Tibial artery (tissue), 4 donors: ENCODE data around the gene ITLN1.
"Not testable (repeated sequence)": the region's sequence is repeated elsewhere in the genome, so short reads cannot be mapped to it uniquely, and the experiment has no call there.

Experiments
- DNase-seq, 2 donors: peaks; one replicate each; pipeline ENCODE4 v3.0.0-alpha.2; 2019
- H3K27ac ChIP-seq, 2 donors: fragments of 200-600 bp; sonication (generic) in 1 of 2; 1 replicate in 1 of 2; 2 replicates in 1 of 2; pipeline ENCODE4 v1.5.1; 2018 to 2019; ENCODE audit warnings: mild to moderate bottlenecking in 1 of 2
- H3K27me3 ChIP-seq, 2 donors: fragments of 200-600 bp; sonication (generic) in 1 of 2; one replicate each; pipeline versions ENCODE4 v1.5.1 to v1.6.0; 2016 to 2019
- H3K36me3 ChIP-seq, 3 donors: fragments of 200-600 bp; sonication (generic) in 2 of 3; one replicate each; pipeline ENCODE4 v1.5.1; 2016 to 2019; ENCODE audit warnings: mild to moderate bottlenecking in 2 of 3
- H3K4me1 ChIP-seq, 4 donors: fragments of 200-600 bp; sonication (generic) in 2 of 4; 1 replicate in 3 of 4; 2 replicates in 1 of 4; pipeline ENCODE4 v1.5.1; 2016 to 2019
- H3K4me3 ChIP-seq, 2 donors: fragments of 200-600 bp; sonication (generic) in 1 of 2; 1 replicate in 1 of 2; 2 replicates in 1 of 2; pipeline ENCODE4 v1.5.1; 2018 to 2019; ENCODE audit warnings: mild to moderate bottlenecking in 2 of 2
- H3K9me3 ChIP-seq, 3 donors: fragments of 200-600 bp; sonication (generic) in 1 of 3; one replicate each; pipeline ENCODE4 v1.5.1; 2016 to 2019
- CTCF ChIP-seq, 2 experiments: fragments of 200-600 bp in 1 of 2; fragments of 450-650 bp in 1 of 2; IDR thresholded peaks; one replicate each; pipeline ENCODE4 v1.5.1; 2017 to 2019; ENCODE audit warnings: antibody characterized with exemption in 2 of 2, mild to moderate bottlenecking in 1 of 2, moderate library complexity in 1 of 2
- intact Hi-C: fragments of 100-400 bp; cut with DNase I; formaldehyde crosslinking; loops from one replicate; pipeline ENCODE4 v1.15.0; 2023; ENCODE audit warnings: low total_unique reads

The ITLN1 gene

GRCh38 chr1:160885042-160885441, at the start of gene ITLN1:
TSS of gene ITLN1 (minus strand) at chr1:160885180. CDS start at chr1:160884877, 303 bp downstream.
- Histone ChIP-seq H3K36me3 (no peaks in the 10 kb centered on the region), H3K4me1 (no peaks in the 10 kb centered on the region), H3K4me3 (no peak within 1 kb of the TSS), H3K9me3 (no peaks in the 10 kb centered on the region), H3K27me3 (no peaks in the 10 kb centered on the region), H3K27ac (no peak within 1 kb of the TSS)
- DNase-seq: no peak
- TF ChIP-seq CTCF (IDR thresholded peaks at IDR 0.05): no peak
- intact Hi-C loops: no loop called here

GRCh38 chr1:160933305-160933704, 48.3 kb upstream of the ITLN1 start:
- intact Hi-C loops, H3K36me3 ChIP-seq, H3K4me3 ChIP-seq, H3K9me3 ChIP-seq, DNase-seq, H3K27ac ChIP-seq, H3K27me3 ChIP-seq, H3K4me1 ChIP-seq: not testable (repeated sequence)

DNA sequence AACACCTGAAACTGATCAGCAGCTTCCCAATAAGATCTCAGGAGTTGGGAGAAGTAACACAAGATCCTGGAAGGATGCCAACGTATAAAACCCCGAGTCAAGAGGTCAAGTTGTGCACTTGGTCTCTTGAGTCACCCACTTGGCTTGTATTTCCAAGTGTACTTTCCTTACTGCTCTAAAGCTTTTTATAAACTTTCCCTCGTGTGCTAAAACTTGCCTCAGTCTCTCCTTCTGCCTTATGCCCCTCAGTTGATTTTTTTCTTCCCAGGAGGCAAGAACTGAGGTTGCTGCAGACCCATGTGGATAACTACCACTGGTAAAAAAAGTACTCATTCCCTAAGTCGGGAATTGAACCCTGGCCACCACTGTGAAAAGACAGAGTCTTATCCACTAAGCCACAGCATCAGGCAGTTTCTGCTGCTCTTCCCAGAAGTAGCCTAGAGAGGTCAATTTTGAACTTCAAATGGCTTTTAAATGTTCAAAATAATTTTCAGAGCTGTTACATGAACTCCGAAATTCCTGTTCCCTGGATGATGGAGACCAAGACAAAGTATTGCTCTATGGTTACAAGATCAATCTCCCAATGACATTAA, 40.8 kb upstream of the ITLN1 start:
- Histone ChIP-seq H3K9me3 (peaks cover 0 to 5% (median 0%) of the 10 kb centered on the region in 3 donors), H3K4me1 (no peaks in the 10 kb centered on the region), H3K36me3 (no peaks in the 10 kb centered on the region), H3K27me3 (no peaks in the 10 kb centered on the region), H3K27ac (no peak overlapping the region), H3K4me3 (no peak overlapping the region)
- TF ChIP-seq CTCF (IDR thresholded peaks at IDR 0.05): no peak
- DNase-seq: no peak
- intact Hi-C loops: no loop called here

- H3K4me1 ChIP-seq: no peaks in the 10 kb centered on the region
- no peaks in the 10 kb centered on the region for H3K36me3 ChIP-seq
- TF ChIP-seq CTCF (IDR thresholded peaks at IDR 0.05): no peak
- H3K27ac ChIP-seq: no peak overlapping the region
- H3K4me3 ChIP-seq: no peak overlapping the region
- H3K9me3 ChIP-seq: peaks cover 0 to 5% (median 0%) of the 10 kb centered on the region in 3 donors
- no peaks in the 10 kb centered on the region for H3K27me3 ChIP-seq
- DNase-seq: no peak
- intact Hi-C loops: no loop called here
These were observed 40.0 kb upstream of the ITLN1 start for GRCh38 chr1:160924791-160925651.

DNA sequence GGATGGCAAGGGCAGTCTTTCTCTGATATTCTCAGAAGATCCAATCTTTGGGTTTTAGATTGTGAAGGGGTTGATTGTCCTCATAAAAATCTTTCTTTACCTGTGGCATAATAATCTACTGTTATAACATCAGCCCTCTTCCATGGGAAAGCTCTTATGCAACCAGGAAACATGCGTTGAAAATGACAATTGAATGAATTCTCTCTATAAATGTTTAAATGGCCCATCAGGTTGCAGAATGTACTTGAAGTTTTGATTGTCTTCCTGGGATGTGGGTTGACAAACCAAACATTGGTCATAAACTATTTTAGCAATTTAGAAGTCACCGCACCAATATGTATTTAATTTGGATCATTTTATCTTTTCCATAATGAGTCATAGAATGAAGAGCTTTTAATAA, 31.7 kb upstream of the ITLN1 start:
- H3K9me3 ChIP-seq: no peaks in the 10 kb centered on the region
- H3K36me3 ChIP-seq: no peaks in the 10 kb centered on the region
- H3K27me3 ChIP-seq: no peaks in the 10 kb centered on the region
- no peak for TF ChIP-seq CTCF (IDR thresholded peaks at IDR 0.05)
- intact Hi-C loops: no loop called here
- H3K27ac ChIP-seq: no peak overlapping the region
- DNase-seq: no peak
- H3K4me1 ChIP-seq: peaks cover 0 to 5% (median 0%) of the 10 kb centered on the region in 4 donors
- no peak overlapping the region for H3K4me3 ChIP-seq

DNA sequence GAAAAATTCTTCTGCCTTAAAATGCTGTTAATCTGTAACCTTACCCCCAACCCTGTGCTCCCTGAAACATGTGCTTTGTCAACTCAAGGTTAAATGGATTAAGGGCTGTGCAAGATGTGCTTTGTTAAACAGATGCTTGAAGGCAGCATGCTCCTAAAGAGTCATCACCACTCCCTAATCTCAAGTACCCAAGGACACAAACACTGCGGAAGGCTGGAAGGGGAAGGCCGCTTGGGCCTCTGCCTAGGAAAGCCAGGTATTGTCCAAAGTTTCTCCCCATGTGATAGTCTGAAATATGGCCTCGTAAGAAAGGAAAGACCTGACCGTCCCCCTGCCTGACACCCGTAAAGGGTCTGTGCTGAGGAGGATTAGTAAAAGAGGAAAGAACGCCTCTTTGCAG, 28.2 kb upstream of the ITLN1 start:
- H3K27me3 ChIP-seq, DNase-seq, intact Hi-C loops, H3K9me3 ChIP-seq, H3K4me3 ChIP-seq, H3K4me1 ChIP-seq, H3K27ac ChIP-seq, H3K36me3 ChIP-seq: not testable (repeated sequence)
